Subcutaneous adipose tissue (tissue), 4 donors: ENCODE results near the gene GPR108. TPM values are rescaled to one million over a fixed set of nuclear protein-coding genes. Genes with fewer than 3 reads are reported as not detected.

Experiments used
- total RNA-seq, 4 donors: library from RNA; depleted of rRNA; stranded (reverse); fragments of >200 nt; gene quantifications; one replicate each; pipeline ENCODE4 v1.1.0, GENCODE V29; 2016
- TF ChIP-seq, protein P1 (sequence below): fragments of 450-650 bp; IDR thresholded peaks from one replicate; pipeline ENCODE4 v1.5.1; 2016; ENCODE audit warnings: low read depth, mild to moderate bottlenecking, control low read depth, antibody characterized with exemption, moderate library complexity

Gene GPR108
- total RNA-seq, 4 donors from 2014 or later = 31.0 to 62.9 (median 45.6) TPM

DNA sequence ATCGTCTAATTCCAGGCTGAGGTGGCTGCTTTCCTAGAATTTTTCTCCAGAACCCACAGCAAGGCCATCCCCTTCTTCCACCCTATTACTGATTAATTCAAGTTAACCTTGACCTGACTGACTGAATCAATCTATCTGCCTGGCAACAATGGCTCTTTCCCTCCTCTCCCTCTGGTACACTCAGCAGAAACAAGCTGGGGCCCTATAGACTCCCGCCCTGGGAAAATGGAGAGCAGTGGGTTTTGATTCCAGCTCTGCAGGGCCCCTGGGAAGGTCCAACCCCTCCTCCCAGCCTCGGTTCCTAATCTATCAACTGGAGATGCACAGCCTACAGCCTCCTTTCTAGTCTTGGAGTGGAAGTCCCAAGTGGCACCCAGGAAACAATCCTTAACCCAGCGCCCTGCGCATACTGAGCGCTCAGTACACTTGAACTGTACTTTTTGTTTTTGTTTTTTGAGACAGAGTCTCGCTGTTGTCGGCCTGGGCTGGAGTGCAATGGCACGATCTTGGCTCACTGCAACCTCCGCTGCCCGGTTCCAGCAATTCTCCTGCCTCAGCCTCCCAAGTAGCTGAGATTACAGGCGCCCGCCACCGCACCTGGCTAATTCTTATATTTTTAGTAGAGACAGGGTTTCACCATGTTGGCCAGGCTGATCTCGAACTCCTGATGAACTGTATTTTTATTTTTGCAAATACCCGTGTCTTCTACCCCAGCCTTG lies 11.7 kb downstream of the GPR108 start:
- TF ChIP-seq, protein P1, sequence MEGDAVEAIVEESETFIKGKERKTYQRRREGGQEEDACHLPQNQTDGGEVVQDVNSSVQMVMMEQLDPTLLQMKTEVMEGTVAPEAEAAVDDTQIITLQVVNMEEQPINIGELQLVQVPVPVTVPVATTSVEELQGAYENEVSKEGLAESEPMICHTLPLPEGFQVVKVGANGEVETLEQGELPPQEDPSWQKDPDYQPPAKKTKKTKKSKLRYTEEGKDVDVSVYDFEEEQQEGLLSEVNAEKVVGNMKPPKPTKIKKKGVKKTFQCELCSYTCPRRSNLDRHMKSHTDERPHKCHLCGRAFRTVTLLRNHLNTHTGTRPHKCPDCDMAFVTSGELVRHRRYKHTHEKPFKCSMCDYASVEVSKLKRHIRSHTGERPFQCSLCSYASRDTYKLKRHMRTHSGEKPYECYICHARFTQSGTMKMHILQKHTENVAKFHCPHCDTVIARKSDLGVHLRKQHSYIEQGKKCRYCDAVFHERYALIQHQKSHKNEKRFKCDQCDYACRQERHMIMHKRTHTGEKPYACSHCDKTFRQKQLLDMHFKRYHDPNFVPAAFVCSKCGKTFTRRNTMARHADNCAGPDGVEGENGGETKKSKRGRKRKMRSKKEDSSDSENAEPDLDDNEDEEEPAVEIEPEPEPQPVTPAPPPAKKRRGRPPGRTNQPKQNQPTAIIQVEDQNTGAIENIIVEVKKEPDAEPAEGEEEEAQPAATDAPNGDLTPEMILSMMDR = no peak

DNA sequence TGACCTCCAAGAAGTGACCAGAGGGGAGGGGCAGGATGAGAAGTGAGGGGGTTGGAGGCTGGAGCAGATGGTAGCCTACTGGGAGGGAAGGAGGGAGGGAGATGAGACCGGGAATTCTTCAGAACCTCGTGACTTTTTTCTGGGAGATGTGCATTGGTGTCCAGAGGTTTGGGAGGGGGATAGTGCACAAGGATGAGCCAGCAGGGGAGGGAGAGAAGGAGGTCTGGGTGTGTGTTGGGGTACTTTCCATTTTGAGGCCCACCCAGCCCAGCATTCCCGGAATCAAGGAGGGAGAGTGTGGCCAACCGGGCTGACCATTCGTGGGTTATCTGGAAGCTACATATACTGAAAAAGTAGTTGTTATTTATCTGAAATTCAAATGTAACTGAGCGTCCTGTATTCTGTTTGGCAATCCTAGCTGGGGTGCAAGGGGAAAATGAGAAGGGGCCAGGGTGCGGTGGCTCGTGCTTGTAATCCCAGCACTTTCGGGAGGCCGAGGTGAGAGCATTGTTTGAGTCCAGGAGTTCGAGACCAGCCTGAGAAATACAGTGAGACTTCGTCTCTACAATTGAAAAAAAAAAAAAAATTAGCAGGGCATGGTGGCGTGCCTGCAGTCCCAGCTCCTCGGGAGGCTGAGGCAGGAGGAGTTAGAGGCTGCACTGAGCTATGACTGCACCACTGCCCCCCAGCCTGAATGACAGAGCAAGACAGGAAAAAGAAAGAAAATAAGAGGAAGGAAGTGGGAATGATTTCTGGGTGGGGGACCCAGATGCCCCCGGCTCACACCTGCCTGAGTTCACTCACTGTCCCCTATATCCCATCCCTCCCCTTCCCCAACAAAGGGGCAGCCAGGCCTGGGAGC lies 12.5 kb downstream of the GPR108 start:
- TF ChIP-seq, protein P1 = no peak

DNA sequence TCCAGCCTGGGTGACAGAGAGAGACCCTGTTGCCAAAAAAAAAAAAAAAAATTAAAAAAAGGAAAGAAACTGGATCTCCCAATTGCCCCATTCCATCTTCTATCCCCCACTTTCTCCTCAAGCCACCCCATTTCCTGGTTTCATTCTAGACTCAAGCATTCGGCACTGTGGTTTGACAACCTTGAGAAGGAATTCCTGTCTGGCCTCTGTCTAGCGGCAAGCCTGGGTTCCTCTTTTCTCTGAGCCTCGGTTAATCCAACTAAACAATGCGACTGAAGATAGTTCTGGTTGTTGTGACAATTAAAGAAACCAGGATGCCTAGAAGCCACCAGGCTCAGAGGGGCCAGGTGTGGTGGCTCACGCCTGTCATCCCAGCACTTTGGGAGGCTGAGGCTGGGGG lies 13.6 kb downstream of the GPR108 start:
- TF ChIP-seq, protein P1 = no peak

DNA sequence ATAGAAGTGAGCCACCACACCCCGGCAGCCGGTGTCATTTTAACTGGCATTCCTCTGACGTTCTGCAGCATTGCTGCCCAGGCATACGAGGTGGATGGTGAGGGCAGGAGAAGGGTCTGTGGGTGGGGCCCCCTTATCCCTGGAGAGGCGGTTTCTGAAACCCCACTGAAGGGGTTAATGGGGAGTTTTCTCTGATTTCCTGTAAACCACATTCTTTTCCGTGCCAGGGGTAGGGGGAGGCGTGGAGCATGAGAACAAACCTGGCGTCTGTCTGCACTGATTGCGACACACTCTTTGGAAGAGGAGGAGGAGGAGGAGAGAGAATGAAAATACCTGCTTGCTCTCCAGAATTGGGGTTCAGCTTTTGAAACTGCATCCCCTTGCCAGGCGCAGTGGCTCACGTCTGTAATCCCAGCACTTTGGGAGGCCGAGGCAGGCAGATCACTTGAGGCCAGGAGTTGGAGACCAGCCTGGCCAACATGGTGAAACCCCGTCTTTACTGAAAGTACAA lies 14.2 kb downstream of the GPR108 start:
- TF ChIP-seq, protein P1 = no peak

DNA sequence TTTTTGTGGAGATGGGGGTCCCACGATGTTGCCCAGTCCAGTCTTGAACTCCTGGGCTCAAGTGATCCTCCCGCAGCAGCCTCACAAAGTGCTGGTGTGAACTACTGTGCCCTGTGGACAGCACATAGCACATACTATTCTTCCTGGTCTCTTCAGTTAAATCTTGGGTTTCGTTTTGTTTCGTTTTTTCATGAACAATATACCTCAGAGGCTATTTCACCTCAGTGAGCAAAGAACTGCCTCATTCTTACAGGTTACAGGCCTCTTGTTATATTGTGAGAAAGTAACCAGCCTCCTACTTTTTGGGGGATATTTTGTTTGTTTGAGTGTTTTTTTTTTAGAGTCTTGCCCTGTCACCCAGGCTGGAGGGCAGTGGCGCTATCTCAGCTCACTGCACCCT lies 15.6 kb downstream of the GPR108 start:
- TF ChIP-seq, protein P1 = no peak

DNA sequence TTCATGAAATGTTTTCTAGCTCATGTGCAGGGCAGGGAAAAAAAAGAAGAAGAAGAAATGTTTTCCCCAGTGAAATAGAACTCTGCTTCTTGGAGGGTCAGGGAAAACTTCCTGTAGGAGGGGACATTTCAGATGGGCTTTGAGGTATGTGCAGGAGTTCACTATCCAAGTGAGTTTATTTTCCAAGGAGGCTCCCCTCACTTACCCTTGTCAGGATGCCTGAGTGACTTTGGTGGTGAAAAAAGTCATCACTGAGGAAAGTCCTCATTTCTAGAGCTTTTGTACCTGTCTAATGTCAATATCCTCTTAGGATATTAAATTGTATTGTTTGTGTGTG lies 16.3 kb downstream of the GPR108 start:
- TF ChIP-seq, protein P1 = no peak

DNA sequence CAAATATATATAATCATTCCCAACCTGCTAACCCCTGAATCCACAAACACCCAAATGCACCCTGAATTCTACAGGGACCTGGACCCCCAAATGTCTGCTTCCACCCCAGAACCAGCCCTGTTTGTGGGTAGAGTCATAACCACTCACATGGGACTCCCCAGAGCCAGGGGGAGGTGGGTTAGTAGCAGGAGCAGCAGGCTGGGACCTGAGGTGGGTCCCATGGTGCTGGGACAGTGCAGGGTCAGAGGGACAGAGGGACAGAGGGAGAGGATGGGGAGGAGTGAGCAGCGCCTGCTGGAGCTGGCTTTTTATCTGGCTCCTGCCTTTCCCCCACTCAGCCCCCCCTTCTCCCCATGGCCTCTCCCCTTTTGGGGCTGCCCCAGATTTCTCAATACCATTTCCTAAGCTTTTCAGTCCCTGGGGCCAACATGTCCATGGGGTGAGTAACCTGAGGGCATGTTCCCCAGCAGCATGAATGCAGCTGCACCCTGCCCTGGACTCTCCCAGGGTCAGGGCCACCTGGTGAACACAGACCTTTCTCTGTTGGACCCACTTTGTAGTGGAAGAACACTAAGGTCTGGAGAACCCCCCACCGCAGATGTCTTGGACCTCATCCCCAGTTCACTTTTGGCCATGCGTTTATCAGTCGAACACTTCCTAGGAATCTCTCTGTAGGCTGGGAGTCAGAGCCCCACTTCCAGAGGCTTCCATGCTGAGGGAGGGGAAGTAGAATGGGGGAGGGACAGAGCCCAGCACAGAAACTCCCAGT lies 16.8 kb downstream of the GPR108 start, which contains the start of gene C3:
Gene C3 (minus strand): TSS at position 282 of the 769 bp plus-strand sequence. CDS start 61 bp downstream, at position 221.
- TF ChIP-seq, protein P1 = no peak
